CD8-positive, alpha-beta memory T cell (primary cell): ENCODE measurements around the gene GARIN3. TPM values are rescaled to one million over a fixed set of nuclear protein-coding genes. Genes with fewer than 3 reads are reported as not detected.

Experiments used
- CTCF ChIA-PET: fragments of 350-600 bp; sonication (Branson Sonifier 250); formaldehyde crosslinking; loops from one replicate; lab custom pipeline; 2021; ENCODE audit warnings: antibody characterized with exemption; lab: Charles Lee
- POLR2A ChIA-PET: fragments of 350-600 bp; sonication (Branson Sonifier 250); formaldehyde crosslinking; loops from one replicate; lab custom pipeline; 2021; ENCODE audit warnings: antibody characterized with exemption; lab: Charles Lee
- DNase-seq, 5 donors: peaks; one replicate each; pipeline versions ENCODE4 v3.0.0 to v3.0.0-alpha.2; 2020 to 2022; ENCODE audit warnings: mixed read lengths in 1 of 5
- H3K27ac ChIP-seq: one replicate; pipeline ENCODE4 v1.7.0; 2013; ENCODE audit warnings: low read depth, mild to moderate bottlenecking, low read length, moderate library complexity
- H3K27me3 ChIP-seq: 2 replicates; pipeline ENCODE4 v1.7.0; 2013; ENCODE audit warnings: low read length, mild to moderate bottlenecking; ENCODE audit not compliant: insufficient read depth, poor library complexity, severe bottlenecking
- H3K36me3 ChIP-seq: 2 replicates; pipeline ENCODE4 v1.7.0; 2013; ENCODE audit warnings: mild to moderate bottlenecking, low read length, moderate library complexity; ENCODE audit not compliant: insufficient read depth
- H3K4me1 ChIP-seq: 2 replicates; pipeline ENCODE4 v1.7.0; 2013; ENCODE audit warnings: mild to moderate bottlenecking, low read length, moderate library complexity; ENCODE audit not compliant: insufficient read depth
- H3K4me3 ChIP-seq: 2 replicates; pipeline ENCODE4 v1.7.0; 2013; ENCODE audit warnings: mild to moderate bottlenecking, low read length
- H3K9me3 ChIP-seq: 2 replicates; pipeline ENCODE4 v1.7.0; 2013; ENCODE audit warnings: mild to moderate bottlenecking, low read length
- H3K27ac Mint-ChIP-seq, 8 donors: one replicate each; pipeline ENCODE4 v1.8.0; 2020 to 2021; ENCODE audit warnings: mixed read lengths in 8 of 8, mild to moderate bottlenecking in 6 of 8, inconsistent platforms in 3 of 8, moderate library complexity in 3 of 8
- H3K27me3 Mint-ChIP-seq, 2 donors: one replicate each; pipeline ENCODE4 v1.8.0; 2020 to 2021; ENCODE audit warnings: mixed read lengths in 2 of 2, mild to moderate bottlenecking in 1 of 2, moderate library complexity in 1 of 2
- H3K36me3 Mint-ChIP-seq, 3 donors: one replicate each; pipeline ENCODE4 v1.8.0; 2020 to 2021; ENCODE audit warnings: mixed read lengths in 3 of 3, inconsistent platforms in 1 of 3, mild to moderate bottlenecking in 1 of 3
- H3K4me1 Mint-ChIP-seq, 3 donors: one replicate each; pipeline ENCODE4 v1.8.0; 2020 to 2021; ENCODE audit warnings: mixed read lengths in 3 of 3, inconsistent platforms in 1 of 3, mild to moderate bottlenecking in 1 of 3
- H3K4me3 Mint-ChIP-seq, 7 donors: one replicate each; pipeline ENCODE4 v1.8.0; 2020 to 2021; ENCODE audit warnings: mixed read lengths in 7 of 7, mild to moderate bottlenecking in 6 of 7, moderate library complexity in 4 of 7, inconsistent platforms in 2 of 7
- H3K9me3 Mint-ChIP-seq, 5 donors: one replicate each; pipeline ENCODE4 v1.8.0; 2020 to 2022; ENCODE audit warnings: mixed read lengths in 5 of 5, mild to moderate bottlenecking in 3 of 5, moderate library complexity in 2 of 5, inconsistent platforms in 1 of 5
- polyA plus RNA-seq: library from polyadenylated mRNA; unstranded; fragments of 300-500 nt; fragmentation: Illumina TruSeq; gene quantifications from one replicate; pipeline ENCODE4 v1.2.3, GENCODE V29; 2021
- total RNA-seq, 2 experiments: library from RNA; stranded (reverse); gene quantifications; one replicate each; pipeline ENCODE4 v1.2.3, GENCODE V29; 2021

The GARIN3 gene
- total and polyA plus RNA-seq, 3 experiments from 2014 or later: 0.29 to 0.50 TPM; not detected in 1

- Mint-ChIP-seq H3K4me3 (peak overlapping the region; percentile 51 to 77 (median 71)), H3K4me1 (peaks cover 87 to 100% (median 100%) of the 10 kb centered on the region in 3 donors), H3K9me3 (peaks cover 0 to 4% (median 0%) of the 10 kb centered on the region in 5 donors), H3K27me3 (no peaks in the 10 kb centered on the region), H3K27ac (peak overlapping the region; percentile 72 to 97 (median 87)), H3K36me3 (peaks cover 14 to 83% (median 44%) of the 10 kb centered on the region in 3 donors)
- H3K4me3 ChIP-seq: no peak overlapping the region
- ChIA-PET POLR2A (interaction anchor here (0.6 to 9.1 kb wide), 7 partner anchors 8 to 62 kb away, joined by 3 to 66 read pairs (median 5); partner anchors contain the start of genes ITK and MED7), CTCF (interaction anchor here (0.7 to 6.1 kb wide), 7 partner anchors 10 to 64 kb away, joined by 3 to 24 read pairs (median 3); partner anchors contain the start of gene ITK)
- H3K36me3 ChIP-seq: peaks cover 22% of the 10 kb centered on the region
- H3K27ac ChIP-seq: no peak overlapping the region
- H3K9me3 ChIP-seq: no peaks in the 10 kb centered on the region
- peaks cover 93% of the 10 kb centered on the region for H3K4me1 ChIP-seq
- peak in 2 of 5 donors; percentile 41 for DNase-seq
- H3K27me3 ChIP-seq: no peaks in the 10 kb centered on the region
Measured at GRCh38 chr5:157196045-157196444, 30.0 kb upstream of the GARIN3 start.

DNA sequence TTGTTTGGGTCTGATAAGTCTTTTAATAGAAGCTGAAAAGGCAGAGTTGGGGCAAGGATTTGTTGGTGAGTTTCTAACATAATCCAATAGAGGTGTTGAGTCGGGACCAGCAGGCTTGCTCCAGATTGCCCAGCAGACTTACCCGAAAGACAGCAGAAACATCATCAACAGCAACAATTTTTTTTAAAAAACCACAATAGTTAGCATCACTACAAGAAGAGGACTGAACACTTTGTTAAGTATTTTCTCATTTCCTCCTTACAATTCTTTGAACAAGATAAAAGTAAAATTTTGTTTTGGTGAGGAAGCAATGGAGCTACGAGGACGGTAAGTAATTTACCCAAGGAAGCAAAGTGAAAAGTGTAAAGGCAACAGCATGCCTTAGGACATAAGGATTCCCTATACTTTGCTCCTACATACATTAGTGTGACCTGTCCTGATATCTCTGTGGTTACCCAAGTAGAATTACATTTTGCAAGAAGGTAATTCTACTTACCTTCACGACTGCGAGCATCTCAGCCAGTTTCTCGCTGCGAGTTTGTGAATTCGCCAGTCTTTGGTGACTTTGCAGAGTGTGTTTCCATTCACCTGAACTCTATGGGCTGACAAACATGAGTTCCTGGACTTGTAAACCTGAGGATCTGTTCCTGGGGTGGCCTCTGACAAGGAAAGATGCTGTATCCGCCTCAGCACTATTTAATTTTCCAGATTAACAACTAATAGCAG is 27.8 kb upstream of the GARIN3 start:
- peak in 3 of 5 donors; percentile 64 to 79 (median 77) for DNase-seq
- Histone ChIP-seq H3K4me3 (peak overlapping the region; percentile 38), H3K36me3 (peaks cover 6% of the 10 kb centered on the region), H3K4me1 (peaks cover 90% of the 10 kb centered on the region), H3K9me3 (no peaks in the 10 kb centered on the region), H3K27me3 (no peaks in the 10 kb centered on the region), H3K27ac (peak overlapping the region; percentile 25)
- Mint-ChIP-seq H3K36me3 (peaks cover 18 to 81% (median 41%) of the 10 kb centered on the region in 3 donors), H3K4me3 (peak overlapping the region; percentile 75 to 87 (median 82)), H3K27ac (peak overlapping the region; percentile 57 to 98 (median 92)), H3K27me3 (no peaks in the 10 kb centered on the region), H3K4me1 (peaks cover 90 to 99% (median 96%) of the 10 kb centered on the region in 3 donors), H3K9me3 (peaks cover 0 to 4% (median 0%) of the 10 kb centered on the region in 5 donors)
- ChIA-PET CTCF (interaction anchor here (1.0 to 6.1 kb wide), 6 partner anchors 9 to 45 kb away, joined by 3 to 24 read pairs (median 4); no protein-coding TSS in a partner anchor), POLR2A (interaction anchor here (0.6 to 9.1 kb wide), 7 partner anchors 9 to 79 kb away, joined by 3 to 66 read pairs (median 8); partner anchors contain the start of genes ITK and MED7)

- Histone ChIP-seq H3K27ac (no peak overlapping the region), H3K4me1 (peaks cover 88% of the 10 kb centered on the region), H3K4me3 (peak overlapping the region; percentile 44), H3K27me3 (no peaks in the 10 kb centered on the region), H3K9me3 (no peaks in the 10 kb centered on the region), H3K36me3 (peaks cover 16% of the 10 kb centered on the region)
- peaks cover 86 to 96% (median 92%) of the 10 kb centered on the region in 3 donors for H3K4me1 Mint-ChIP-seq
- peaks cover 20 to 81% (median 43%) of the 10 kb centered on the region in 3 donors for H3K36me3 Mint-ChIP-seq
- ChIA-PET POLR2A (interaction anchor here (0.7 to 9.1 kb wide), 13 partner anchors 8 to 90 kb away, joined by 3 to 66 read pairs (median 5); partner anchors contain the start of genes ITK and MED7), CTCF (interaction anchor here (1.1 to 8.1 kb wide), 10 partner anchors 9 to 40 kb away, joined by 4 to 46 read pairs (median 4); partner anchors contain the start of gene ITK)
- no peak for DNase-seq
- H3K27me3 Mint-ChIP-seq: no peaks in the 10 kb centered on the region
- H3K9me3 Mint-ChIP-seq: peaks cover 0 to 4% (median 0%) of the 10 kb centered on the region in 5 donors
- H3K27ac Mint-ChIP-seq: peak overlapping the region; percentile 79 to 97 (median 92)
- peak overlapping the region; percentile 84 to 100 (median 97) for H3K4me3 Mint-ChIP-seq
Measured at GRCh38 chr5:157189223-157189622, 23.2 kb upstream of the GARIN3 start.

- H3K4me1 Mint-ChIP-seq: peaks cover 83 to 96% (median 84%) of the 10 kb centered on the region in 3 donors
- H3K27me3 ChIP-seq: no peaks in the 10 kb centered on the region
Measured at GRCh38 chr5:157188270-157188669, 22.2 kb upstream of the GARIN3 start.

DNA sequence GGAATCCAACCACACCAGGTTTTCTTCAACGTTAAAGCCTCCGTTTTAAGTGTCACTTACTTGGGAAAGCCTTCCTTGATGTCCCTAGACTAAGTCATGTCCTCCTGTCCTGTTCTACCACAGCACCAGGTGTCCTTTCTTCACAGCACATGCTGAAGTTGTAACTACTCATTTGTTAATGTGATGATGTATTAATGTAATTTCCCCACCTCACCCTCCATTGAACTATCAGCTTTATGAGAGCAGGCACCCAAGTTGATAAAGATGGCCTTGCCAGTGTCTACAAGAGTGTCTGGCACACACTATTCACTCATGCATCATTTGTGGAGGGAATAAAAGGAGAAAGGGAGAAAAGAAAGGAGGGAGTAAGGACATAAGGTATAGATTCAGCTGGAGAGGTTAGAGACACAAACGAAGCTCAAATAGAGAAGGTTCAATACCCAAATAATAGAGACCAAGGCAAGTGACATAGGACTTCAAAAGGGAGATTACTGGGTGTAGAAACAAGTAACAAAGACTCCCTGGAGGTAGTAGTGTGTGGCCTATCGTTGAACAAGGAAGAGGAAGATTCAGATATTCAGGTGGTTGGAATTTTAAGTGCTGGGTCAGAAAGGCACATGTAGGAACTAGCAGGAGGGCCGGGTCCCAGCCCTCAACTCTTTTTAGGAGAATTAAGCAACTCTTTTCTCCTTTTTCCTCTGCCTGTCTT is 21.1 kb upstream of the GARIN3 start:
- Histone ChIP-seq H3K4me1 (peaks cover 69% of the 10 kb centered on the region), H3K4me3 (peak overlapping the region; percentile 44), H3K27ac (peak overlapping the region; percentile 3), H3K9me3 (no peaks in the 10 kb centered on the region), H3K36me3 (peaks cover 27% of the 10 kb centered on the region), H3K27me3 (no peaks in the 10 kb centered on the region)
- ChIA-PET POLR2A (interaction anchor here (0.7 to 1.7 kb wide), 8 partner anchors 8 to 32 kb away, joined by 3 to 7 read pairs (median 4); no protein-coding TSS in a partner anchor), CTCF (interaction anchor here (0.7 to 8.1 kb wide), 7 partner anchors 16 to 120 kb away, joined by 3 to 46 read pairs (median 3); no protein-coding TSS in a partner anchor)
- peak overlapping the region; percentile 82 to 97 (median 92) for H3K27ac Mint-ChIP-seq
- H3K36me3 Mint-ChIP-seq: peaks cover 32 to 84% (median 50%) of the 10 kb centered on the region in 3 donors
- peaks cover 73 to 86% (median 77%) of the 10 kb centered on the region in 3 donors for H3K4me1 Mint-ChIP-seq
- peak overlapping the region; percentile 84 to 100 (median 97) for H3K4me3 Mint-ChIP-seq
- DNase-seq: no peak
- H3K27me3 Mint-ChIP-seq: no peaks in the 10 kb centered on the region
- H3K9me3 Mint-ChIP-seq: peaks cover 0 to 2% (median 0%) of the 10 kb centered on the region in 5 donors

More at GRCh38 chr5:157188270-157188669, 22.2 kb upstream of the GARIN3 start:
- Histone ChIP-seq H3K27ac (no peak overlapping the region), H3K9me3 (no peaks in the 10 kb centered on the region), H3K4me3 (peak overlapping the region; percentile 44), H3K4me1 (peaks cover 80% of the 10 kb centered on the region), H3K36me3 (peaks cover 25% of the 10 kb centered on the region)
- Mint-ChIP-seq H3K4me3 (peak overlapping the region; percentile 84 to 100 (median 97)), H3K27ac (peak overlapping the region; percentile 79 to 97 (median 92)), H3K36me3 (peaks cover 29 to 82% (median 53%) of the 10 kb centered on the region in 3 donors), H3K9me3 (peaks cover 0 to 4% (median 0%) of the 10 kb centered on the region in 5 donors), H3K27me3 (no peaks in the 10 kb centered on the region)
- POLR2A ChIA-PET: interaction anchor here (0.6 to 3.8 kb wide), 9 partner anchors 9 to 91 kb away, joined by 4 to 27 read pairs (median 4); partner anchors contain the start of gene MED7
- CTCF ChIA-PET: interaction anchor here (0.9 to 8.1 kb wide), 6 partner anchors 8 to 119 kb away, joined by 3 to 46 read pairs (median 4); partner anchors contain the start of gene ITK
- DNase-seq: no peak

DNA sequence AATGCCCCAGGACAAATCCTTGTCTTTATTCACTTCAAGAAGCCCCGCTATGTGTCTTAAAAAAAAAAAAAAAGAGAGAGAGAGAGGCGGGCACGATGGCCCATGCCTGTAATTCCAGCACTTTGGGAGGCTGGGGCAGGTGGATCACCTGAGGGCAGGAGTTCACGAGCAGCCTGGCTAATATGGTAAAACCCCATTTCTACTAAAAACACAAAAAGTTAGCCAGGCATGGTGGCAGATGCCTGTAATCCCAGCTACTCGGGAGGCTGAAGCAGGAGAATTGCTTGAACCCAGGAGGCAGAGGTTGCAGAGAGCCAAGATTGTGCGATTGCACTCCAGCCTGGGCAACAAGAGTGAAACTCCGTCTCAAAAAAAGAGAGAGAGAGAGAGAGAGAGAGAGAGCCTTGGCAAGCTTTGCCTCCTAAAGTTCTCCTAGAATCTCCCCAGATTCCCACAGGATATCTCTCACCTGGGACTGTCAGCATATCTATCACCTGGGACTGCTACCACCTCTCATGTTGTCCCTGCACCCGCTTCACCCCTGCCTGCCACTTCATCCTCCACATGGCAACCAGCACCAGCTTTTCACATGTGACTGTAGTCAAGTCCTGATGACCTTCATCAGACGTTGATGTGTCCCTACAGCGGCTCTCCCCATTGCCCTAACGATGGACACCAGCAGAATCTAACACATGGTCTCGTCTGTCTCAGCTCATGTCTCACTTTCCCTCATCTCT is 20.4 kb upstream of the GARIN3 start:
- DNase-seq: no peak
- H3K9me3 Mint-ChIP-seq: no peaks in the 10 kb centered on the region
- peaks cover 63% of the 10 kb centered on the region for H3K4me1 ChIP-seq

More for the DNA sequence above, 20.4 kb upstream of the GARIN3 start:
- Mint-ChIP-seq H3K4me1 (peaks cover 66 to 79% (median 71%) of the 10 kb centered on the region in 3 donors), H3K4me3 (peak overlapping the region; percentile 84 to 100 (median 97)), H3K27ac (peak overlapping the region; percentile 82 to 97 (median 92)), H3K27me3 (no peaks in the 10 kb centered on the region), H3K36me3 (peaks cover 34 to 85% (median 49%) of the 10 kb centered on the region in 3 donors)
- H3K27ac ChIP-seq: no peak overlapping the region
- H3K36me3 ChIP-seq: peaks cover 27% of the 10 kb centered on the region
- ChIA-PET POLR2A (interaction anchor here (1.0 to 1.7 kb wide), 5 partner anchors 10 to 31 kb away, joined by 3 to 7 read pairs (median 3); no protein-coding TSS in a partner anchor), CTCF (interaction anchor here (0.7 to 8.1 kb wide), 3 partner anchors 17 to 43 kb away, joined by 3 to 46 read pairs (median 3); no protein-coding TSS in a partner anchor)
- H3K4me3 ChIP-seq: peak overlapping the region; percentile 44
- H3K27me3 ChIP-seq: no peaks in the 10 kb centered on the region
- no peaks in the 10 kb centered on the region for H3K9me3 ChIP-seq
